ENCODE data around the gene IGFLR1. TPM values are rescaled to one million over a fixed set of nuclear protein-coding genes. Genes with fewer than 3 reads are reported as not detected.

The IGFLR1 gene
- total and polyA plus RNA-seq, 2 of the 8 experiments (the other 6 are each of a cell fraction or from before 2014, with no cell fraction given), result 8.4 to 28.9 TPM

DNA sequence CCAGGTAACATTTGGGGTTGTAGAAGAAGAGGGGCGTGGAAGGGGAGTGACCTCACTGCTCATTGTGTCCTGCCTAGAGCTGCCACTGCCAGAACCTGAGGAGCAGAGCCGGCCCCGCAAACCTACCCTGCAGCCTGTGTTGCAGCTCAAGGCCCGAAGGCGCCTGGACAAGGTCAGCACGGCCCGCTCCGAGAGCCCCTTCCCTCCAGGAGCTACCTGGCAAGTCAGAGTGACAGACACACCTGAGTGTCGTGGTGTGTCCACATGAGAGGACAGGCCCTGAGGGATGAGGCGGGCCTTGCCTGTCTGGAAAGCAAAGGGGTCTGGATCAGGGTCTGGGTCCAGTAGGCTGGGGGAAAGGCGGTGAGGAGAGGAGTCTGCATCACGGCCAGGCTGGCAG lies 17.7 kb downstream of the IGFLR1 start:
- ChIA-PET CTCF (ENCODE audit: partially characterized antibody) (interaction anchor here (0.5 to 11.8 kb wide), 3 partner anchors 14 to 32 kb away, joined by 3 to 80 read pairs (median 3); partner anchors contain the start of genes IGFLR1 and LIN37), POLR2A (ENCODE audit: partially characterized antibody) (interaction anchor here (1.7 to 6.1 kb wide), 3 partner anchors 8 to 16 kb away, joined by 5 to 39 read pairs (median 9); no protein-coding TSS in a partner anchor)
- H4K20me1 ChIP-seq (replicated peaks in 1 of 2; ENCODE audit: control insufficient read depth in 1 of 2, insufficient read depth in 2 of 2, low read length in 2 of 2), result peaks cover 4 to 17% of the 10 kb centered on the region in 2 experiments
- TF ChIP-seq CBX5 (IDR thresholded peaks at IDR 0.05; ENCODE audit: low read depth, low read length) (no peak), SP1 (IDR thresholded peaks at IDR 0.05; ENCODE audit: low read depth, low read length) (no peak), POU5F1 (IDR thresholded peaks at IDR 0.05; ENCODE audit: low read depth, low read length) (no peak), TAF1 (IDR thresholded peaks at IDR 0.05; ENCODE audit: low read depth, low read length) (no peak), PHF8 (conservative IDR thresholded peaks at IDR 0.05; ENCODE audit: low read depth, low read length) (no peak)
- H3K14ac ChIP-seq (ENCODE audit: insufficient read length), result no peak overlapping the region
- no peak overlapping the region for H4K91ac ChIP-seq (replicated peaks; ENCODE audit: insufficient read length, low read length)
- no peak overlapping the region for H4K5ac ChIP-seq (ENCODE audit: insufficient read length, low read depth, low read length)
- H3K27me3 ChIP-seq (replicated peaks in 1 of 4; ENCODE audit: control insufficient read depth in 3 of 4, extremely low read depth in 1 of 4, insufficient read depth in 3 of 4, low read length in 3 of 4), result no peaks in the 10 kb centered on the region
- no peak overlapping the region for H2AFZ ChIP-seq (ENCODE audit: low read length)
- H3K4me3 ChIP-seq (ENCODE audit: extremely low read depth in 1 of 4, insufficient read depth in 2 of 4, low read depth in 3 of 4, low read length in 4 of 4), result no peak overlapping the region
- no peak for DNase-seq (ENCODE audit: low read depth in 1 of 2, low spot score in 2 of 2)
- H2BK20ac ChIP-seq (ENCODE audit: low read length), result no peak overlapping the region
- no peak overlapping the region for H3K4ac ChIP-seq (replicated peaks; ENCODE audit: insufficient read length, low read depth, low read length)
- H3K79me1 ChIP-seq (ENCODE audit: low read depth, low read length), result no peaks in the 10 kb centered on the region; the same call in 1 of the 2 replicates
- H3K4me2 ChIP-seq (ENCODE audit: insufficient read depth in 1 of 2, low read depth in 2 of 2, low read length in 2 of 2), result no peak overlapping the region
- no peaks in the 10 kb centered on the region for H3K23me2 ChIP-seq (ENCODE audit: low read depth, low read length)
- H2BK15ac ChIP-seq (ENCODE audit: low read length), result no peak overlapping the region
- no peak for FAIRE-seq
- no peak overlapping the region for H3K9ac ChIP-seq (replicated peaks in 1 of 4; ENCODE audit: extremely low read depth in 1 of 4, low read depth in 3 of 4, low read length in 3 of 4)
- H3K79me2 ChIP-seq (ENCODE audit: control insufficient read depth in 1 of 2, insufficient read depth in 2 of 2, low read length in 2 of 2), result peaks cover 0 to 7% of the 10 kb centered on the region in 2 experiments; a peak in 1 of 4 replicates
- WGBS, 2 experiments (ENCODE audit: extremely low coverage in 1 of 2, insufficient coverage in 1 of 2, insufficient read length in 1 of 2, insufficient replicate concordance in 2 of 2, low coverage in 1 of 2, low lambda C conversion rate in 2 of 2, missing lambda C conversion rate in 1 of 2), result 91% methylated on average over 12 of the region's 12 CpGs; no CpG with 5 or more reads in 1 of the 2 experiments
- H3K56ac ChIP-seq (replicated peaks; ENCODE audit: insufficient read length, low read depth, low read length), result no peak overlapping the region
- H3K27ac ChIP-seq (ENCODE audit: low read depth, low read length), result no peak overlapping the region
- peaks cover 45 to 73% (median 63%) of the 10 kb centered on the region in 4 experiments for H3K36me3 ChIP-seq (ENCODE audit: control insufficient read depth in 2 of 4, insufficient read depth in 4 of 4, low read length in 3 of 4)
- H4K8ac ChIP-seq (ENCODE audit: extremely low read depth, insufficient read depth, low read length), result no peak overlapping the region
- no peaks in the 10 kb centered on the region for H3K9me3 ChIP-seq (ENCODE audit: insufficient read depth in 2 of 2, low read depth in 1 of 2, low read length in 1 of 2)
- no peak overlapping the region for H3K23ac ChIP-seq (ENCODE audit: insufficient read length)
- H3K18ac ChIP-seq (ENCODE audit: extremely low read depth, low read length), result no peak overlapping the region
- no peak overlapping the region for H2BK12ac ChIP-seq (ENCODE audit: low read depth, low read length)
- no peak overlapping the region for H2AK5ac ChIP-seq (ENCODE audit: low read depth, low read length)
- H3K4me1 ChIP-seq (replicated peaks in 1 of 4; ENCODE audit: control insufficient read depth in 3 of 4, insufficient read depth in 4 of 4, low read length in 3 of 4), result no peaks in the 10 kb centered on the region
- no peak overlapping the region for H2BK120ac ChIP-seq (replicated peaks; ENCODE audit: low read depth, low read length)
- H2BK5ac ChIP-seq (ENCODE audit: low read depth, low read length), result no peak overlapping the region

All from H1 (cell line).